HG02938 (cell line): ENCODE data around the gene TTC3.

Experiments
- ATAC-seq: cut with Tn5 transposase; IDR thresholded peaks from one replicate; pipeline ENCODE4 v1.9.1; 2021; ENCODE audit warnings: mild to moderate bottlenecking, moderate library complexity; ENCODE audit not compliant: unreplicated experiment

The TTC3 gene

GRCh38 chr21:37193006-37193405 lies 120.0 kb downstream of the TTC3 start:
- ATAC-seq: no peak

GRCh38 chr21:37193676-37194075 lies 120.6 kb downstream of the TTC3 start:
- ATAC-seq: no peak

DNA sequence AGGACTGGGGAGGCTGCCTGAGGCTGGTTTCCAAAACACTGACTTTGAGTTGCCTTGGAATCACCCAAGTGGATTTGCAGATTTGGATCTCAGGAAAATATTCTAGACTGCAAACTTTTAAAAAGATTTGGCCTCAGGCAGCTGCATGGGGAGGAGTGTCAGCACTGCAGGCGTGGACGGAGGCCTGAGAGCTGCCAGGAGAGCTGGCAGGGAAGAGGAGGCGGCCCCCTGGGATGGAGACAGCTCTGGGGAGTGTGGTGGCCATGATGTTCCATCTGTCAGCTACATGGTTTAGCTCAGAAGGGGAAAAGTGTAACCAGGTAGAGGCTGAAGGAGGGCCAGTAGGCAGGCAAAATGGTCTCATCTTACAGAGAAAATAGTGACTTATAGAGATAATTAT lies 122.0 kb downstream of the TTC3 start:
- ATAC-seq: no peak

DNA sequence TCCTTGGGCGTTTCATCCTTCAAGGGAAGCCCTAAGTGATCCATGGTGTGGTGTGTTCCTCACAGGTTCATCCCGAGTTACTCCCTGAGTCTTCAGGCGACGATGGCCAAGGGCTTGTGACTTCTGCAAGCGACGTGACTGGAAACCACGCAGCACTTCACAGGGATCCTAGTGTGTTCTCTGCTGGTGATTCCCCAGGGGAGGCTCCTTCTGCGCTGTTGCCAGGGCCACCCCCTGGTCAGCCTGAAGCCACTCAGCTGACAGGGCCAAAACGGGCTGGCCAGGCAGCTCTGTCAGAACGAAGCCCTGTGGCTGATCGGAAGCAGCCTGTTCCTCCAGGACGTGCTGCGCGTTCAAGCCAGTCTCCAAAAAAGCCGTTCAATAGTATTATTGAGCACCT lies 122.6 kb downstream of the TTC3 start:
- ATAC-seq: no peak

GRCh38 chr21:37196847-37197246 lies 123.8 kb downstream of the TTC3 start:
- ATAC-seq: no peak

DNA sequence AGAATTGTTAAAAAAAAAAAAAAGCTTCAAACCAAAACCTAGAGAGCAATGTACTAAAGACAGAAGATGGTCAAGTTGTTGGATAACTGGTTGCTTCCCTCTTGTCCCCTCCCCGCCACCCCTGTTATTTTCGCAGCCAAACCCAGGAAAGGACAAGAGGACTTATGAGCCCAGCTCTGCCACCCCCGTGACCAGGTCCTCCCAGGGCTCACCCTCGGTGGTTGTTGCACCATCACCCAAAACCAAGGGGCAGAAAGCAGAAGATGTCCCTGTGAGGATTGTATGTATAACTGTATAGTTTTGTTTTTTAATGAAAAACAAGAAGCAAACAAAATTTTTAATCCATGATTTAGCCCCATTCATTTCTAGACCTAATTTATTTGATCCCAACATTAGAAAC lies 124.7 kb downstream of the TTC3 start:
- ATAC-seq: no peak

GRCh38 chr21:37199057-37199924 lies 126.2 kb downstream of the TTC3 start:
- no peak for ATAC-seq

GRCh38 chr21:37200641-37201480 lies 127.8 kb downstream of the TTC3 start:
- no peak for ATAC-seq

GRCh38 chr21:37202221-37203110 lies 129.4 kb downstream of the TTC3 start:
- ATAC-seq: no peak

DNA sequence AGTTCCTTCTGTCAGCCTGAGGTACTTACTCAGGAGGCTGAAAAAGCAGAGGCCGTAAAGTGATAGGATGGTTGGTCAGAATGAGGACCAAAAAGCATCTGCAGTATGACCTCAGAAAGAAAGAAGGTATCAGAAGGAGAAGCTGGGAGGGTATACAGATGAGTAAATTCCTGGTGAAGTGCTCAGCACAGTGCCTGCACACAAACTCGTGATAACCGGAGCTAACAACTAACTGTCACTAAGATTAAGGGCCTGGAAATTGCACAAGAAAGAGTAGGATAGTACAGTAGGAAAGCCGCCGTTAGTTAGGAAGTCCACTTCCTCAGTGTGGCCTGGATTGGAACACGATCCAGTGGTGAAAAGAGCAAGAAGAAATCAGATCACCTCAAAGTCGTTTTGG lies 131.5 kb downstream of the TTC3 start:
- no peak for ATAC-seq

GRCh38 chr21:37206496-37206895 lies 133.4 kb downstream of the TTC3 start:
- no peak for ATAC-seq

DNA sequence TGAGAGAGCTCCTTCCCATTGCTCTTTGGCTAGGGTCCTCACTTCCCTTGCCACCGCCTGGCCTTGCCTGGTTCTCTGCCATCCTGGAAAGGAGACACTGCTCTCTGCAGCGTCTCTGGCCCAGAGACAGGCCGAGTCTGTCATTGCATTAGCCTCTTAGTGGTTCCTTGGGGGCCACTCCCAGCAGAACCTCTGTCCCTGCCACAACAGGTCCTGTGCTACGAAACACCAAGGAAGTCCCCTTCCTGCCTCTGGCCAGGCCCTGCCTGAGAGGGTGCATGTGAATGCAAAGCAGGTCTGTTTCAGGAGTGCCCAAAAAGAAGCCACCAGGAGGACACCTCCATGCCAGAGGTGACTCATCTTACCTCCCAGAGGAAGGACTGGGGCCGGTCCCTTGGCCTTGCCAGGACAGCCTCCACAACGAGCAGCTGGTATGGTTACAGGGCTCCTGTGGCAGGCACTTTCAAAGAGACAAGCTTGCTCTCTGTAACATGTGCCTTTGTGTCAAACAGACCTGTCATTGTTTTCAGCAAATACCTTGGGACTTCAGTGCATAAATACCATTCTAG lies 134.5 kb downstream of the TTC3 start:
- peak; percentile 44 for ATAC-seq

GRCh38 chr21:37208056-37208721 lies 135.1 kb downstream of the TTC3 start:
- ATAC-seq: peak; percentile 53

- ATAC-seq: peak; percentile 36
Measured at GRCh38 chr21:37208741-37209225, 135.7 kb downstream of the TTC3 start.

- no peak for ATAC-seq
Measured at GRCh38 chr21:37210130-37210529, 137.1 kb downstream of the TTC3 start.

- no peak for ATAC-seq
Measured at GRCh38 chr21:37210799-37211198, 137.7 kb downstream of the TTC3 start.

DNA sequence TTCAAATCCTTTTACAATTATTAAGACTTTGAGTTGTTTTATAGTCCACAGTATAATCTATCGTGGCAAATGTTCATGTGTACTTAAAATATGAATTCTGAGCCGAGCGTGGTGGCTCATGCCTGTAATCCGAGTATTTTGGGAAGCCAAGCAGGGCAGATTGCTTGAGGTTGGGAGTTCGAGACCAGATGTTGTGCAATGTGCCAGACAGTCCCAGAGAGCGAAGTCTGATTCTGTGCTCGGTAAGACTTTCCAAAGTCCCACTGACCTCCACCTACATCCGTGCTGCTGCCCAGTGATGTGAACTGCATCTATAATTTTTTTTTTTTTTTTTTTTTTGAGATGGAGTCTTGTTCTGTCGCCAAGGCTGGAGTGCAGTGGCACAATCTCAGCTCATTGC lies 141.9 kb downstream of the TTC3 start:
- ATAC-seq: no peak

DNA sequence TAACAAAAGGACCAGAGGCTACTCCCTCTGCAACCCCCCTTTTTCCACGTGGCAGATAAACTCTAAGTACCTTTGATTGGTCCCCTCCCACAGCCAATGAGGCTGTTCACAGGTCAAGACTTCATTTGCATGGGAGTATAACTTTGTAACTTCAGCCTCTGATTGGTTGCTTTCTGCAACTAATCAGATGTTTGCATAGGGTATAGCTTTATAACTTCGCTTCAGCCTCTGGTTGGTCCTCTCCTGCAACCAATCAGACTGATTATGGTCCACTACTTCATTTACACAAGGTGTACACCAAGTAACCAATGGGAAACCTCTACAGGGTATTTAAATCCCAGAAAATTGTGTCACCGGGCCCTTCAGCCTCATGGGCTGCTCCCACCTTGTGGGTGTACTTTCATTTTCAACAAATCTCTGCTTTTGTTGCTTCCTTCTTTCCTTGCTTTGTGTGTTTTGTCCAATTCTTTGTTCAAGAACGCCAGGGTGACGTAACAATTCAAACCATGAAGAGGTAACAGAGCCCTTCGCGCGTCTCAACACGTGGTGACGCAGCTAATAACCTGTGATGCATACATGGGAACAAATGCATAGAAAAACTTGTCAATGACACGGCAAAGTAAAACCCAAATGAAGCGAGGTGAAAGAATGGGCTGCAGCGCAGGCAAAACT lies 146.8 kb downstream of the TTC3 start:
- no peak for ATAC-seq

GRCh38 chr21:37220433-37220980 lies 147.5 kb downstream of the TTC3 start:
- peak; percentile 27 for ATAC-seq
